OCI-LY3 (cell line): ENCODE measurements around the gene TTLL11.

Source experiments
- CTCF ChIP-seq: fragments of 200-600, 300-600 bp; sonication (generic); IDR thresholded peaks from 2 replicates; pipeline ENCODE4 v1.5.1; 2014; ENCODE audit warnings: antibody characterized with exemption, low read length, low read depth
- EZH2phosphoT487 ChIP-seq: fragments of 200-600 bp; shearing (Covaris generic); IDR thresholded peaks from 2 replicates; pipeline ENCODE4 v1.6.1; 2018; ENCODE audit warnings: antibody characterized with exemption, mixed run types, low read depth

GRCh38 chr9:121810489-121810888, 282.6 kb downstream of the TTLL11 start:
- TF ChIP-seq CTCF (no peak), EZH2phosphoT487 (no peak)
